Trophoblast cell (in vitro differentiated cells and primary cell): ENCODE measurements around the gene RIMBP3B.
"Not testable (repeated sequence)": the region's sequence is repeated elsewhere in the genome, so short reads cannot be mapped to it uniquely, and the experiment has no call there.

Source experiments
- DNase-seq, 2 donors: peaks; one replicate each; pipeline ENCODE4 v3.0.0-alpha.2; 2016
- H2AFZ ChIP-seq: 2 replicates; pipeline ENCODE4 v1.6.1; 2013; ENCODE audit warnings: low read length, moderate library complexity, mild to moderate bottlenecking; ENCODE audit not compliant: insufficient read depth, poor library complexity
- H2AK5ac ChIP-seq: 2 replicates; pipeline ENCODE4 v1.6.1; 2013; ENCODE audit warnings: mild to moderate bottlenecking, low read length
- H2BK120ac ChIP-seq: 2 replicates; pipeline ENCODE4 v1.6.1; 2013; ENCODE audit warnings: low read length, mild to moderate bottlenecking, moderate library complexity; ENCODE audit not compliant: insufficient read depth, poor library complexity
- H2BK12ac ChIP-seq: 2 replicates; pipeline ENCODE4 v1.6.1; 2013; ENCODE audit warnings: mild to moderate bottlenecking, low read length, moderate library complexity
- H2BK5ac ChIP-seq: 2 replicates; pipeline ENCODE4 v1.6.1; 2013; ENCODE audit warnings: low read length, low read depth, moderate library complexity, mild to moderate bottlenecking; ENCODE audit not compliant: poor library complexity
- H3K14ac ChIP-seq: 2 replicates; pipeline ENCODE4 v1.6.1; 2013; ENCODE audit warnings: mild to moderate bottlenecking, low read length
- H3K18ac ChIP-seq: 2 replicates; pipeline ENCODE4 v1.6.1; 2013; ENCODE audit warnings: mild to moderate bottlenecking, low read length
- H3K23ac ChIP-seq: 2 replicates; pipeline ENCODE4 v1.6.1; 2013; ENCODE audit warnings: low read length
- H3K27ac ChIP-seq: 2 replicates; pipeline ENCODE4 v1.5.1; 2013; ENCODE audit warnings: low read depth, mild to moderate bottlenecking, inconsistent platforms, low read length, moderate library complexity
- H3K27me3 ChIP-seq: 2 replicates; pipeline ENCODE4 v1.6.1; 2013; ENCODE audit warnings: inconsistent platforms, mild to moderate bottlenecking, low read length, moderate library complexity; ENCODE audit not compliant: insufficient read depth
- H3K36me3 ChIP-seq, 2 experiments: 1 replicate in 1 of 2; 2 replicates in 1 of 2; pipeline ENCODE4 v1.6.1; 2013; ENCODE audit warnings: low read length in 2 of 2, mild to moderate bottlenecking in 2 of 2, moderate library complexity in 1 of 2; ENCODE audit not compliant: insufficient read depth in 2 of 2, control insufficient read depth in 1 of 2
- H3K4ac ChIP-seq: 2 replicates; pipeline ENCODE4 v1.6.1; 2013; ENCODE audit warnings: low read depth, mild to moderate bottlenecking, low read length, moderate library complexity
- H3K4me1 ChIP-seq, 2 experiments: 1 replicate in 1 of 2; 2 replicates in 1 of 2; pipeline ENCODE4 v1.6.1; 2013; ENCODE audit warnings: low read length in 2 of 2, mild to moderate bottlenecking in 2 of 2, moderate library complexity in 1 of 2; ENCODE audit not compliant: insufficient read depth in 2 of 2, control insufficient read depth in 1 of 2
- H3K4me2 ChIP-seq: 2 replicates; pipeline ENCODE4 v1.6.1; 2013; ENCODE audit warnings: inconsistent platforms, mild to moderate bottlenecking, low read length, moderate library complexity
- H3K4me3 ChIP-seq: 2 replicates; pipeline ENCODE4 v1.5.1; 2013; ENCODE audit warnings: mild to moderate bottlenecking, low read depth, low read length, inconsistent platforms
- H3K79me1 ChIP-seq: one replicate; pipeline ENCODE4 v1.6.1; 2013; ENCODE audit warnings: low read length
- H3K79me2 ChIP-seq: 2 replicates; pipeline ENCODE4 v1.6.1; 2013; ENCODE audit warnings: low read length, mild to moderate bottlenecking; ENCODE audit not compliant: control insufficient read depth, insufficient read depth, poor library complexity
- H3K9ac ChIP-seq: 2 replicates; pipeline ENCODE4 v1.6.1; 2013; ENCODE audit warnings: mild to moderate bottlenecking, low read length
- H3K9me3 ChIP-seq: 2 replicates; pipeline ENCODE4 v1.6.1; 2013; ENCODE audit warnings: low read depth, mild to moderate bottlenecking, control low read depth, inconsistent platforms, low read length; ENCODE audit not compliant: insufficient read depth
- H4K12ac ChIP-seq: 2 replicates; pipeline ENCODE4 v1.6.1; 2013; ENCODE audit warnings: low read depth, mild to moderate bottlenecking, low read length, moderate library complexity
- H4K8ac ChIP-seq: 2 replicates; pipeline ENCODE4 v1.6.1; 2013; ENCODE audit warnings: low read depth, mild to moderate bottlenecking, low read length, moderate library complexity
- H4K91ac ChIP-seq: one replicate; pipeline ENCODE4 v1.6.1; 2013; ENCODE audit warnings: low read depth, mild to moderate bottlenecking, low read length, moderate library complexity
- WGBS: extraction: QIAGEN DNeasy Blood & Tissue Kit; methylation state at CpG from one replicate; pipeline ENCODE4 v1.1.7; 2013; ENCODE audit warnings: missing lambda C conversion rate; ENCODE audit not compliant: insufficient read length, insufficient coverage; ENCODE audit errors: extremely low coverage; 5-methylcytosine and 5-hydroxymethylcytosine counted together

Gene RIMBP3B

DNA sequence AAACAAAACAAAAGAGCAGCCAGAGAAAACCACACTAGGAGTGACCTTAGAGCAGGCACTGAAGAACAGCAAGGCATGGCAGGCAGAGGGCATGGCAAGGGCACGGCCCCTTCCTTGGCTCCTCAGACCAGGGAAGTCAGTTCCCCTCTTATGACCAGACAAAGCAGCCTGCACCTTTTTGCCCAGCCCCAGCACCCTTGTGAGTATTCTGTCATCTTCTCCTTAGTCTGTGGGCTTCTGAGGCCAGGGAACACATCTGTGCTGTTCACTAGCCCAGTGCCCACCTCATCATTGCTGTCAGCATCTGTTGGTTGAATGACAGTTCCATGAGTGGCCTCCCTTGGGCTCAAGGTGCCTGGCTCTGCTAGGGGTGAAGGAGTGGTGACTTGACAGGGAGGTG is 23.6 kb downstream of the RIMBP3B start:
- not testable (repeated sequence) for H3K4me1 ChIP-seq, H4K12ac ChIP-seq, H3K27me3 ChIP-seq, H3K4me3 ChIP-seq, H2AK5ac ChIP-seq, H3K18ac ChIP-seq, H3K79me2 ChIP-seq, H2BK120ac ChIP-seq, H3K4me2 ChIP-seq, H3K27ac ChIP-seq, H3K4ac ChIP-seq, H3K79me1 ChIP-seq, H2AFZ ChIP-seq, H4K91ac ChIP-seq, H4K8ac ChIP-seq, H2BK5ac ChIP-seq, DNase-seq, H3K9ac ChIP-seq, H3K23ac ChIP-seq, H3K14ac ChIP-seq, H3K9me3 ChIP-seq, H3K36me3 ChIP-seq, H2BK12ac ChIP-seq
- WGBS, result no CpG with 5 or more reads among the region's 1 CpG

DNA sequence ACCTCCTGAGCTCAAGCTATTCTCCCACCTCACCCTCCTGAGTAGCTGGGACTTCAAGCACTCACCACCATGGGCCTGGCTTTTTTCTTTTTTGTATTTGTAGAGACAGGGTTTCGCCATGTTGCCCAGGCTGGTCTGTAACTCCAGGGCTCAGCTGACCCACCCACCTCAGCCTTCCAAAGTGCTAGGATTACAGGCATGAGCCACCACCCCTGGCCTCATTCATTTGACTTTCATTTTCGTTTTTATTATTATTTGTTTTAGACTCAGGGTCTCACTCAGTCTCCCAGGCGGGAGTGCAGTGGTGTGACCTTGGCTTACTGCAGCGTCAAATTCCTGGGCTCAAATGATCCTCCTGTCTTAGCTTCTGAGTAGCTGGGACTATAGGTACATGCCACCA is 24.2 kb downstream of the RIMBP3B start:
- no CpG with 5 or more reads among the region's 4 CpGs for WGBS
- H3K4ac ChIP-seq, H3K27me3 ChIP-seq: not testable (repeated sequence)

GRCh38 chr22:21416375-21416774 is 32.8 kb downstream of the RIMBP3B start:
- not testable (repeated sequence) for H2AFZ ChIP-seq, H3K27ac ChIP-seq, H2BK12ac ChIP-seq, H2AK5ac ChIP-seq, H3K79me1 ChIP-seq, DNase-seq, H3K27me3 ChIP-seq, H3K79me2 ChIP-seq, H4K12ac ChIP-seq, H3K9ac ChIP-seq, H2BK120ac ChIP-seq, H3K23ac ChIP-seq, H3K4me1 ChIP-seq, H3K9me3 ChIP-seq, H2BK5ac ChIP-seq, H3K4me3 ChIP-seq, H3K36me3 ChIP-seq, H3K4me2 ChIP-seq, H3K18ac ChIP-seq, H3K4ac ChIP-seq
- Histone ChIP-seq H3K14ac (peak overlapping the region; percentile 74), H4K91ac (peak overlapping the region; percentile 37), H4K8ac (peak overlapping the region; percentile 77)
- no CpG with 5 or more reads among the region's 25 CpGs for WGBS

More for the DNA sequence above, 24.2 kb downstream of the RIMBP3B start:
- not testable (repeated sequence) for H4K91ac ChIP-seq, H4K8ac ChIP-seq, H3K4me1 ChIP-seq, H2BK5ac ChIP-seq, H3K18ac ChIP-seq, H3K79me1 ChIP-seq, H3K79me2 ChIP-seq, H3K9me3 ChIP-seq, H3K4me2 ChIP-seq, DNase-seq, H2AK5ac ChIP-seq, H3K4me3 ChIP-seq, H2AFZ ChIP-seq, H3K36me3 ChIP-seq, H2BK120ac ChIP-seq, H3K27ac ChIP-seq, H4K12ac ChIP-seq, H3K23ac ChIP-seq, H3K9ac ChIP-seq, H2BK12ac ChIP-seq, H3K14ac ChIP-seq

DNA sequence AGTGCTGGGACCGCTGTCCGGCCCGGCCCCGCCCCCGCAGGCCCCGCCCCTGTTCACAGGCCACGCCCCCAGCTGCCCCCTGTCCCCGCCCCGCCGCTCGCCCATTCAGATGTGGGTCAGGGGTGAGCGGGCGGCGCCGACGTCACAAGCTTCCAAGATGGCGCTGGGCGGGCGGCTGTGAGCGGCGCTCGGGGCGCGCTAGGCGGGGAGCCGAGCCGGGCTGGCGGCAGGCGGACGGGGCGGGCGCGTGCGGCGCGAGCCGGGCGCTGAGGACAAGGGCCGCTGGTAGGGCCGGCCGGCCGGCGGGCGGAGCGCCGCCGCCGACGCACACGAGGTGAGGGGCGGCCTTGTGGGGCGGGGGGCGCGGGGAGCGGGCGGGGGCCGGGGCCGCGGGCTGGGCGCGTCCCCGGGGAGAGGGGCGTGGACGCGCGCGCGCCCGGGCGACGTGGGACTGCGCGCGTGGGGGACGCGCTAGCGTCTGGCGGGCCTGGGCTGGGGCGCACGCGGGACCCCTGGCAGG is 33.7 kb downstream of the RIMBP3B start, which contains the start of gene HIC2:
HIC2 (plus strand) TSS at position 145 of the 520 bp plus-strand sequence. CDS start 25,461 bp downstream, outside the sequence.
- not testable (repeated sequence) for H3K9me3 ChIP-seq, H3K36me3 ChIP-seq, H4K12ac ChIP-seq, H3K27me3 ChIP-seq, H2AK5ac ChIP-seq, H3K79me2 ChIP-seq, H3K18ac ChIP-seq, H2BK12ac ChIP-seq, H3K9ac ChIP-seq, H3K4ac ChIP-seq, H3K4me1 ChIP-seq, H2BK120ac ChIP-seq, H3K23ac ChIP-seq, H3K79me1 ChIP-seq, H2BK5ac ChIP-seq, DNase-seq, H2AFZ ChIP-seq
- Histone ChIP-seq H4K91ac (peak within 1 kb of the TSS; percentile 51), H3K4me3 (peak within 1 kb of the TSS; percentile 79), H3K4me2 (peak within 1 kb of the TSS; percentile 52), H3K14ac (peak within 1 kb of the TSS; percentile 74), H4K8ac (peak within 1 kb of the TSS; percentile 77), H3K27ac (peak within 1 kb of the TSS; percentile 65)
- WGBS, result no CpG with 5 or more reads among the region's 81 CpGs
